Coronary artery (tissue), 2 donors: ENCODE results near the gene COL27A1.

Experiments
- DNase-seq: peaks from one replicate; pipeline ENCODE4 v3.0.0-alpha.2; 2017; ENCODE audit warnings: low spot score
- H3K27ac ChIP-seq, 2 donors: fragments of 200-600 bp; sonication (generic); one replicate each; pipeline ENCODE4 v1.5.1; 2016 to 2019
- H3K4me3 ChIP-seq: fragments of 200-600 bp; sonication (generic); 2 replicates; pipeline ENCODE4 v1.5.1; 2016; ENCODE audit warnings: mild to moderate bottlenecking, moderate library complexity
- CTCF ChIP-seq: fragments of 200-600 bp; sonication (generic); IDR thresholded peaks from one replicate; pipeline ENCODE4 v1.5.1; 2019; ENCODE audit warnings: antibody characterized with exemption

COL27A1 gene

DNA sequence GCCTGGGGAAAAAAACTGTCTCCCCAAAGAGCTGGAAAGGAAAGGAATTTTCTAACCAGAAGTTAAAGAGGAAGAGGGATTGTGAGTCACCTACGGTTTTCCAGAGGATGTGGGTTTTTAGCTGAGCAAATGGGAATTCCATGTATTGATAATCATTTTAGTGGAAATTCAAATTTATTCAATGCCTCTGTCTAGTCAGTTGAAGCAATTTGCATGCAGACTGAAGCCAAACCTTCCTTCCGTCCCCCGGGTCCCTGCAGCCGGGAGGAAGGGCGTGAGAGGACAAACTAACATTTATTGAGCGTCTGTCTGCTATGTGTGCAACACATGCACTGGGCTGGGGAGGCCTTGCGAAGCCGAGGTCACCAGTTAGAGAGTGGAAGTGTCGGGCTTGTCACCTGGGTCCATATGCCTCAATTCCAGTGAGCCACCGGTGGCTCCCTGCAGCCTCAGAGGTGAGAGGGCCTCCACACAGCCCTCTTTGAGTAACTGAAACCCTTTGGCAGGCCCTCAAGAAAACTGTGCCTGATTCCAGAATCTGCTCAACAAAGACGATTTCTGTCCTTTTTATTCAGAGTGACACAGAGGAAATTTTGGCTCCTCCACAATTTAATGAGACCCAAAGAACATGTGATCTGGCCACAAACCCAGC lies 70.3 kb downstream of the COL27A1 start:
- Histone ChIP-seq H3K27ac (no peak overlapping the region), H3K4me3 (no peak overlapping the region)
- no peak for TF ChIP-seq CTCF
- no peak for DNase-seq

DNA sequence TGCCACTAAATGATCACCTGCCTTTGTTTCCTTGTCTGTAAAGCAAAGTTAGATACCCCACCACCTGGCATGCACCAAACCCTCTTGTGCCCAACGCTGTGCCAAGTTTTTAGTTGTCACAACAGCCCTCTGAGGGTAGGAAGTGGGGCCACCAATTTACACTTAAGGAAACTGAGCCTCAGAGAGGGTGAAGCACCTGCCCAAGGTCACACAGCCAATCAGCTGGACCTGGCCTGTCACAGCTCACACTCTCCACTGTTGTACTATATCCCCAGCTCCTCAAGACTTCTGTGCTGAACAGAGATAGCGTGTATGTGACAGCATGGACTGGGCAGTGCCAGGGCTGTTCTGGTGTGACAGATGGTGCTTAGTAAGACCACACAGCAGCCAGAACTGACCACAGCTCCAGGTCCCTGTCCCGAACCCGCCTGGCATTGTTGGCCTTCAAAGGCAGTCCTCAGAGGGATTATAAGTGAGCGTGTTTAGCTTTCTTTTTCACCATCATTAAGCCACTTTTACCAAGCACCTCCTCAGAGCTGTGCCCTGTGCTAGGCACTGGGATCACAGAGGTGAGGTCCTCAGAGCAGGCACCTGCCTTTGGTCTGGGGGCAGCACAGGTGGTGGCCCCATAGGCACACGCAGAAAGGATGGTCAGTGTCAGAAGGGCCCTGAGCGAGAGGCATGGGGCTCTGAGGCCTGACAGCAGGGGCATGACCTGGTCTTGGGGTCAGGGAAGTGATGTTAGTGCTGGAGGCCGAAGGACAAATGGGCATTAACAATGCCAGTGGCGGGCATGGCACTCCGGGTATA lies 71.1 kb downstream of the COL27A1 start:
- DNase-seq: no peak
- no peak overlapping the region for H3K4me3 ChIP-seq
- H3K27ac ChIP-seq: no peak overlapping the region
- TF ChIP-seq CTCF: no peak

DNA sequence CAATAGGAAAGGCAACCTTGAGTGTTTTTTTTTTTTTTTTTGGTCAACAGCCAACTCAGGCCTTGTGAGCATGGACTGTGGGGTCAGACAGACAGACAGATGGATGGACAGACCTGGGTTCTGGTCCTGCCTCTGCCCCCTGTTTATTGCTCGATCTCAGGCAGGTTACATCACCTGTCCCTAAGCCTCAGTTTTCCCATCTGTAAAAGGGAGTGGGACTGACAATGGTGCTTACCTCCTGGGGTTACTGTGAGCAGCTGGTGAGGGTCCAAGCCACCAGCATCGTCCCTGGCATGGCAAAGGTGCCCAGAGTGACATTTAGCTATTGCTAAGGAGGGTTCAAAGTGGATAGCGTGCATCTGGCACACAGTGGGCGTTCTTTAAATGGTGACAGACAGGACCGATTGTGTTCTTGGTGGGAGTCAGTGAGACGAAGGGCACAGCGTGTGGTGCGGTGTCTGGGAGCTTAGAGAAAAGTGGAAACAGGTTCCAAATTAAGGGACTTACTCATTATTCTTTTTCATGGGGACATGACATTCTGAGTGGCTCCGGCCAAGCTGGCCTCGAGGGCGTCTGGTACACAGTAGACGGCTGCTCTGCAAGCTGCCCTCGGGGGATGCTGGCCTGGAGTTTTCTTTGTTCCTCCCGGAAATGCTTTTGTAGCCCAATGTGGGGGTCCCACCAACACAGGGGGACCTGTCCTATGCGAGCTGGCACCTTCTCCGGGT lies 72.1 kb downstream of the COL27A1 start:
- no peak for TF ChIP-seq CTCF
- no peak overlapping the region for H3K27ac ChIP-seq

DNA sequence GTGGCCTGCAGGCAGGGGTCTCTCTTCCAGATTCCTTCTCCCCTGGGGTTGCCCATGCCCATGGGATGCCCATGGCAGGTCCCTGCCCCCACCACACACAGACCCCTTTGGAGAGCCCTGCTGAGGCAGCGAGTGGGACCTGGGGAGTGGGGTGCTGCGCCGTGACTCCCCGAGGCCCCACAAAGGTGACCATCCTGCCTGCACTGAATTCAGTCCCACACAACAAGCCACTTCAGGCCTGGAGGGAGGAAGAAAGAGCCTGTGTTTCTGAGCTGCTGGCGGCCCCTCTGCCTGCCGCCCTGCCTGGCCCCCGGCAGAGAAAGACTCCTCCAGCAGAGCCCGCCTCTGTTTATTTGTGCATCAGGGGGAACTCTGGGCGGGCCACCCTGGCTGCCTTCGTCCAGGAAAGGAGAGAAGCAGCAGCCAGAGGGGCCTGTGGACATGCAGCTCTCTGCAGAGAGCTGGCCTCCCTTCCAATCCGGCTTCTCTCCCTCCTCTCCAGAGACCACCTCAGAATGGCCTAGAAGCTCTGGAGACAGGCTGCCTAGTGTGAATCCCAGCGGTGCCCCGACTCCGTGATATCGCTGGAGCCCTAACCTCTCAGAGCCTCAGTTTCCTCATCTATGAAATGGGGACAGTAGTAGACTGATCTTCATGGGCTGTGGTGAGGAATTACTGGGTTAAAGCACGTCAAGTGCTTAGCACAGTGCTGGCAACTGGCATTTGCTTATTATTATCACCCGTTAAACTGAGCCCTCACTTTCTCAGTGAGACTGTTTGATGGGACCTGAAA lies 72.9 kb downstream of the COL27A1 start:
- TF ChIP-seq CTCF: no peak
- Histone ChIP-seq H3K27ac (no peak overlapping the region), H3K4me3 (no peak overlapping the region)
- DNase-seq: no peak

More for the DNA sequence above, 72.1 kb downstream of the COL27A1 start:
- no peak for DNase-seq
- no peak overlapping the region for H3K4me3 ChIP-seq

GRCh38 chr9:114229295-114229694 lies 74.0 kb downstream of the COL27A1 start:
- no peak for TF ChIP-seq CTCF
- DNase-seq: no peak
- H3K4me3 ChIP-seq: no peak overlapping the region
- H3K27ac ChIP-seq: no peak overlapping the region

GRCh38 chr9:114230068-114230467 lies 74.7 kb downstream of the COL27A1 start:
- DNase-seq: no peak
- no peak for TF ChIP-seq CTCF
- no peak overlapping the region for H3K27ac ChIP-seq
- H3K4me3 ChIP-seq: no peak overlapping the region
